Measurements from ENCODE around the gene AFMID. TPM values are rescaled to one million over a fixed set of nuclear protein-coding genes. Genes with fewer than 3 reads are reported as not detected.
A peak's percentile ranks its signal among the peaks of the same experiment; 100 is the strongest.
"Not testable (repeated sequence)": the region's sequence is repeated elsewhere in the genome, so short reads cannot be mapped to it uniquely, and the experiment has no call there.

The AFMID gene, protein sequence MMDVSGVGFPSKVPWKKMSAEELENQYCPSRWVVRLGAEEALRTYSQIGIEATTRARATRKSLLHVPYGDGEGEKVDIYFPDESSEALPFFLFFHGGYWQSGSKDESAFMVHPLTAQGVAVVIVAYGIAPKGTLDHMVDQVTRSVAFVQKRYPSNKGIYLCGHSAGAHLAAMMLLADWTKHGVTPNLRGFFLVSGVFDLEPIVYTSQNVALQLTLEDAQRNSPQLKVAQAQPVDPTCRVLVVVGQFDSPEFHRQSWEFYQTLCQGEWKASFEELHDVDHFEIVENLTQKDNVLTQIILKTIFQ
- 10 to 100 TPM; 16.5 to 44.3 (median 30.3) TPM for total RNA-seq

DNA sequence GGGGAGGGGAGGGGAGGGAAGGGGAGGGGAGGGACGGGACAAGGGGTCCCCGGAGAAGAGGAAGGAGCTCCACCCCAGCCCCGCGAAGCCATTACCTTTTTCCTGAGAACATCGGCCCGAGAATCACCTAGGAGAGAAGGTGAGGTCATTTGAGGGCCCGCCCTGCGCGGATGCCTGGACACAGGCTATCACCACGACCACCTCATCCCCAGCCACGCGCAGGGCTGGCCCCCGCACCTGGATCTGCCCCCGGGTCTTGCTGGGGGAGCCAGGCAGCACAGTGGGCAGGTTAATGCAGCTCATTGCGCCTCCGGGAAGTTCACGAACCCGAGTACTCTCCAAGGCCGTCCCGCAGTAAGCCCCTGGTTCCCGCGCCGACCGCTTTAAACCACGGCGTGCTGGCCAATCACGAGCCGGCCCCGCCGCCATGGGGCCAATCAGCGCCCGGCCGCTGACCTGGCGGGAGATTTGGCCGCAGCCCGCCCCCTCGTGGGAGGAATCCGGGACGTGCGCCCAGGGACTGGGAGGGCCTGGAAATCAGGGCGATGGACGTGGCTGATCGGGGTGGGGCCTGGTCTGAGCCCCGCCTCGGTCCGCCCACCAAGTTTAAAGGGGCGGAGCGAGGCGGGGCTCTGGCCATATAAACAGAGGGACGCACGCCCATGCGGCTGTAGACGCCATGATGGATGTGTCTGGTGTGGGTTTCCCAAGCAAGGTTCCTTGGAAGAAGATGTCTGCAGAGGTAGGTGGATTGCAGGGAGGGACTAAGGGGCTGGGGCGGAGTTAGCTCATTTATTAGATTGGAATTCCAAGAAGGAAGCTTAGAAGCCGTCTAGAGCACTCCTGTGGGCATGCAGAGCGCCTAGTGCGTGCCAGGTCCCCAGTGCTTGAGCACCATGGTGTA, at the start of gene AFMID, which contains the start of gene TK1:
Gene AFMID (plus strand): TSS at position 671 of the 904 bp plus-strand sequence. CDS start 9 bp downstream, at position 680.
Gene TK1 (minus strand): TSS at position 361 of the 904 bp plus-strand sequence. CDS start 58 bp downstream, at position 303.
- WGBS, 2 donors = 5 to 15% methylated on average over 16 to 25 of the region's 57 CpGs
- TF ChIP-seq, protein P1, sequence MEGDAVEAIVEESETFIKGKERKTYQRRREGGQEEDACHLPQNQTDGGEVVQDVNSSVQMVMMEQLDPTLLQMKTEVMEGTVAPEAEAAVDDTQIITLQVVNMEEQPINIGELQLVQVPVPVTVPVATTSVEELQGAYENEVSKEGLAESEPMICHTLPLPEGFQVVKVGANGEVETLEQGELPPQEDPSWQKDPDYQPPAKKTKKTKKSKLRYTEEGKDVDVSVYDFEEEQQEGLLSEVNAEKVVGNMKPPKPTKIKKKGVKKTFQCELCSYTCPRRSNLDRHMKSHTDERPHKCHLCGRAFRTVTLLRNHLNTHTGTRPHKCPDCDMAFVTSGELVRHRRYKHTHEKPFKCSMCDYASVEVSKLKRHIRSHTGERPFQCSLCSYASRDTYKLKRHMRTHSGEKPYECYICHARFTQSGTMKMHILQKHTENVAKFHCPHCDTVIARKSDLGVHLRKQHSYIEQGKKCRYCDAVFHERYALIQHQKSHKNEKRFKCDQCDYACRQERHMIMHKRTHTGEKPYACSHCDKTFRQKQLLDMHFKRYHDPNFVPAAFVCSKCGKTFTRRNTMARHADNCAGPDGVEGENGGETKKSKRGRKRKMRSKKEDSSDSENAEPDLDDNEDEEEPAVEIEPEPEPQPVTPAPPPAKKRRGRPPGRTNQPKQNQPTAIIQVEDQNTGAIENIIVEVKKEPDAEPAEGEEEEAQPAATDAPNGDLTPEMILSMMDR (IDR thresholded peaks at IDR 0.05) = peak; percentile 76 to 97 (median 93)
- peak in 3 of 4 donors; percentile 46 to 52 (median 48) for TF ChIP-seq POLR2A (IDR thresholded peaks at IDR 0.05)
- Histone ChIP-seq H3K27ac (peak within 1 kb of the TSS; percentile 78 to 89 (median 84)), H3K4me1 (peaks cover 11 to 63% (median 12%) of the 10 kb centered on the region in 3 donors), H3K4me3 (peak within 1 kb of the TSS; percentile 43 to 79 (median 52)), H3K36me3 (peaks cover 0 to 21% (median 0%) of the 10 kb centered on the region in 3 donors), H3K9me3 (no peaks in the 10 kb centered on the region), H3K27me3 (no peaks in the 10 kb centered on the region)
- intact Hi-C loops (cut with DNase I) = loop anchor here (5.0 kb wide), 1 partner anchor 65 kb away; no protein-coding TSS in a partner anchor
- DNase-seq = peak; percentile 84

DNA sequence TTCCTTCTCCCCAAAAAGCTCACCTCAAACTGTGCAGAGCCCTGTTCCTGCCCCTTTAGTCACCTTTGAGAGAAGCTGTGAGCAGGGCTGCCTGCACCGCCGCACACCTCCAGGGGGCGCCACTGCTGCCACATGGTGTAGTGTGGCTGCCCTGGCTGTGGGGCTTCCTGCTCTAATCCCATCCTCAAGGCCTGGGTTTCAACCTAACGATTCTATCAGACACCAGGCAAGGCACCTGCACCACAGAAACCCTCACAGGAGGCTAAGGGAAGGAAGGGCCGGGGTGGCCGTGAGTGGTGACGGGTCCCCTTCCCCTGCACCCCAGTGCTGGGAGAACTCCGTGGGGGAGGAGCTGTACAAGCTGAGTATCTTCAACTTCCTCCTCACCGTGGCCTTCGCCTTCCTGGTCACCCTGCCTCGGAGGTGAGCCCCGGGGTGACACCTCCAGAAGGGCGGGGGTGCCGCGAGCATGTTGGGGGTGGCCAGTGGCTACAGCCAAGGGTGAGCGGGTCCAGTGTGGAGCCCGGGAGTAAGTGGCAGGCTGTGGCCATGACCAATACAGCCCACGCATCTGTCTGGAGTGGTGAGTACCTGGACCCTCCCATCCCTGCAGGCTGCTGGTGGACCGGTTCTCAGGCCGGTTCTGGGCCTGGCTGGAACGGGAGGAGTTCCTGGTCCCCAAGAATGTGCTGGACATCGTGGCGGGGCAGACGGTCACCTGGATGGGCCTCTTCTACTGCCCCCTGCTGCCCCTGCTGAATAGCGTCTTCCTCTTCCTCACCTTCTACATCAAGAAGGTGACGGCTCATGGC, 49.6 kb upstream of the AFMID start:
- Histone ChIP-seq H3K27me3 (no peaks in the 10 kb centered on the region), H3K27ac (peak overlapping the region in 1 of 4 donors; percentile 25), H3K9me3 (no peaks in the 10 kb centered on the region), H3K4me1 (peaks cover 22 to 75% (median 27%) of the 10 kb centered on the region in 3 donors), H3K36me3 (no peaks in the 10 kb centered on the region), H3K4me3 (no peak overlapping the region)
- intact Hi-C loops (cut with DNase I) = no loop called here
- DNase-seq = no peak
- TF ChIP-seq POLR2A (IDR thresholded peaks at IDR 0.05) = no peak
- TF ChIP-seq, protein P1 (IDR thresholded peaks at IDR 0.05) = peak in 3 of 6 experiments; percentile 6 to 36 (median 21)
- WGBS, 2 donors = 47 to 63% methylated on average over 3 to 4 of the region's 26 CpGs

DNA sequence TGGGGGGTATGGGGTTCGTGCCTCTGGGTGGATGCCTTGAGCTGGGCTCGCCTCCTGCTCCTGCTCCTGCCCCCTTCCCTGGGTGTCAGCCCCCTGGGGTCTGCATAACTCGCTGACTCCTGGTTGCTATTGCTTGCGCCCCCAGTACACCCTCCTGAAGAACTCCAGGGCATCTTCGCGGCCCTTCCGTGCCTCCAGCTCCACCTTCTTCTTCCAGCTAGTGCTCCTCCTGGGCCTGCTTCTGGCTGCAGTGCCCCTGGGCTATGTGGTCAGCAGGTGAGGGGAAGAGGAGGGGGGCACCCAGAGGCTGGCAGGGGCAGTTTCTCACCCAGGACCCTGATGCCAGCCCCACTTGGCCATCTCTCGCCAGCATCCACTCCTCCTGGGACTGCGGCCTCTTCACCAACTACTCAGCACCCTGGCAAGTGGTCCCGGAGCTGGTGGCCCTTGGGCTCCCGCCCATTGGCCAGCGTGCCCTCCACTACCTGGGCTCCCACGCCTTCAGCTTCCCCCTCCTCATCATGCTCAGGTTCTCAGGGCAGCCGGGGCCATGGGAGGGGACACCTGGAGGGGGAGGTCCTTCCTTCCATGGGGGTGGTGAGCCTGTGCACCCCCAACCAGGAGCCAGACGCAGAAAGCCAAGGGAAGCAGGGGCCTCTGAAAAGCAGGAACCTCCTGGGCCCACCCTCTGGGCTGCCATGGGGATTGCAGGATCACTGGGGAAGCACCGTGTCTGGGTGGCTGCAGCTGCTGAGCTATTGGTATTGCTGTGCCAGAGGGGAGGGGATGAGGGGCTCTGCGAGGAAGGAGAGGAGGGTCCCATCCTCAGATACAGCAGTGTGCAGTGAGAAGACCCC, 48.7 kb upstream of the AFMID start:
- DNase-seq = no peak
- no peak overlapping the region for H3K4me3 ChIP-seq
- H3K27me3 ChIP-seq = no peaks in the 10 kb centered on the region
- WGBS, 2 donors = 67 to 68% methylated on average over 2 to 8 of the region's 17 CpGs
- H3K27ac ChIP-seq = peak overlapping the region in 1 of 4 donors; percentile 9
- TF ChIP-seq POLR2A (IDR thresholded peaks at IDR 0.05) = no peak
- TF ChIP-seq, protein P1 (IDR thresholded peaks at IDR 0.05) = no peak
- H3K4me1 ChIP-seq = peaks cover 19 to 75% (median 23%) of the 10 kb centered on the region in 3 donors
- intact Hi-C loops (cut with DNase I) = no loop called here
- no peaks in the 10 kb centered on the region for H3K9me3 ChIP-seq
- H3K36me3 ChIP-seq = no peaks in the 10 kb centered on the region

DNA sequence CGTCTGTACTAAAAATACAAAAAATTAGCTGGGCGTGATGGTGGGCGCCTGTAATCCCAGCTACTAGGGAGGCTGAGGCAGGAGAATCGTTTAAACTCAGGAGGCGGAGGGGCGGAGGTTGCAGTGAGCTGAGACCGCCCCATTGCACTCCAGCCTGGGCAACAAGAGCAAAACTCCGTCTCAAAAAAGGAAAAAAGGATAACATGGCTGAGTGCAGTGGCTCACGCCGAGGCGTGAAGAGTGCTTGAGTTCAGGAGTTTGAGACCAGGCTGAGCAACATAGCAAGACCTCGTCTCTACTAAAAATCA, 47.3 kb upstream of the AFMID start:
- H3K36me3 ChIP-seq; H3K27me3 ChIP-seq; intact Hi-C loops (cut with DNase I); DNase-seq; H3K9me3 ChIP-seq: not testable (repeated sequence)
- peak overlapping the region in 3 of 4 donors; percentile 50 to 86 (median 82) for H3K27ac ChIP-seq
- peak overlapping the region in 1 of 4 donors; percentile 54 for H3K4me3 ChIP-seq
- WGBS, 2 donors = 74 to 83% methylated on average over 12 of the region's 12 CpGs
- H3K4me1 ChIP-seq = peaks cover 32 to 77% (median 32%) of the 10 kb centered on the region in 3 donors
